GM21390 (cell line): Measurements from ENCODE around the gene TEK.
A peak's percentile ranks its signal among the peaks of the same experiment; 100 is the strongest.
"Not testable (repeated sequence)": the region's sequence is repeated elsewhere in the genome, so short reads cannot be mapped to it uniquely, and the experiment has no call there.

Source experiments
- ATAC-seq: cut with Tn5 transposase; IDR thresholded peaks from one replicate; pipeline ENCODE4 v1.9.1; 2021; ENCODE audit not compliant: unreplicated experiment

TEK gene

DNA sequence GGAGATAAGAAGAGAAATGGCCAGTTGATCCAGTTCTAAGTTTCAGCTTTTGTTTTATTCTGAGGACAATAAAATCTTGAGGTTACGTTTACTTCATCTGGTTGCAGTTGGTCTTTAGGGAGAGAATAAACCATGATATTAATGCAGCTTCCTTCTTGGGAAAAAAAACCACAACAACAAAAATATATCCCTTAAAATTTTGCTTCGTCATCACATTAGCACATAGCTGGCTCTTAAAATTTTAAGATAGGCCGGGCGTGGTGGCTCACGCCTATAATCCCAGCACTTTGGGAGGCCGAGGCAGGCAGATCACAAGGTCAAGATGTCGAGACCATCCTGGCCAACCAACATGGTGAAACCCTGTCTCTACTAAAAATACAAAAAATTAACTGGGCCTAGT, 101.6 kb downstream of the TEK start:
- ATAC-seq: no peak

GRCh38 chr9:27212191-27212590, 103.2 kb downstream of the TEK start:
- ATAC-seq: no peak

DNA sequence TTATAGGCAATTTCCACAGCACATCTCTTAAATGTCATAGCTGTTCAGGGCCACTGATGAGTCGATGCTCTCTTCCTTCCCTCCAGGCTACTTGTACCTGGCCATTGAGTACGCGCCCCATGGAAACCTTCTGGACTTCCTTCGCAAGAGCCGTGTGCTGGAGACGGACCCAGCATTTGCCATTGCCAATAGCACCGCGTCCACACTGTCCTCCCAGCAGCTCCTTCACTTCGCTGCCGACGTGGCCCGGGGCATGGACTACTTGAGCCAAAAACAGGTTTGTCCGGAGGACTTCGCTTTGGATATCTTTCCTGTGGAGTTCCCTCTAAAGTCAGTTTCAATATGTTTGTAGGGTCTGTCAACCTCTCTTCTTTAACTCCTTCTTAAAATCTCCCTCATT, 103.6 kb downstream of the TEK start:
- no peak for ATAC-seq

- ATAC-seq: no peak
These were observed 118.2 kb downstream of the TEK start for GRCh38 chr9:27227192-27227591.

DNA sequence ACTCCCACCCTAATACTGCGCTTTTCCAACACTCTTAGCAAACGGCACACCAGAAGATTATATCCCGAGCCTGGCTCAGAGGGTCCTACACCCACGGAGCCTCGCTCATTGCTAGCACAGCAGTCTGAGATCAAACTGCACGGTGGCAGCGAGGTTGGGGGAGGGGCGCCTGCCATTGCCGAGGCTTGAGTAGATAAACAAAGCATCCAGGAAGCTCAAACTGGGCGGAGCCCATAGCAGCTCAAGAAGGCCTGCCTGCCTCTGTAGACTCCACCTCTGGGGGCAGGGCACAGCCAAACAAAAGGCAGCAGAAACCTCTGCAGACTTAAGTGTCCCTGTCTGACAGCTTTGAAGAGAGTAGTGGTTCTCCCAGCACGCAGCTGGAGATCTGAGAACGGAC, 130.6 kb downstream of the TEK start:
- not testable (repeated sequence) for ATAC-seq

- peak; percentile 92 for ATAC-seq
These were observed 138.7 kb downstream of the TEK start for GRCh38 chr9:27247756-27248155.

DNA sequence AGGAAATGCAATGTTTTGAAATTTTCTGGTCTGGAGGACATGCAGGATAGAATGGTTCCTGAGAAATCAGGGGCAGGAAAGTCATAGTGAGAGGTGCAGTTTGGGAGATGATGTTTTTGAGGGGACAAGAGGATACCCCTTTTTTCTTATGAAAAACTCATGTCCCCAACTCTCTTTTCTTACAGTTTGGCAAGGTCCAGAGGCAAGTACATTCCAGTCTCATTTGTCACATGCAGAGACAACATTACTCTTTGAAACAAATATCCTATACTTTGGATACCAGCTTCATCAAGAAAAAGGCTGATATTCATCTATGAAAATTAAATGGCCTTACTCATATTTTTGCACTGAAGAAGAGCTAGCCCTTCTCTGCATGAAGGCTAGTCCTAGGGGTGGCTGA, 139.7 kb downstream of the TEK start:
- no peak for ATAC-seq

DNA sequence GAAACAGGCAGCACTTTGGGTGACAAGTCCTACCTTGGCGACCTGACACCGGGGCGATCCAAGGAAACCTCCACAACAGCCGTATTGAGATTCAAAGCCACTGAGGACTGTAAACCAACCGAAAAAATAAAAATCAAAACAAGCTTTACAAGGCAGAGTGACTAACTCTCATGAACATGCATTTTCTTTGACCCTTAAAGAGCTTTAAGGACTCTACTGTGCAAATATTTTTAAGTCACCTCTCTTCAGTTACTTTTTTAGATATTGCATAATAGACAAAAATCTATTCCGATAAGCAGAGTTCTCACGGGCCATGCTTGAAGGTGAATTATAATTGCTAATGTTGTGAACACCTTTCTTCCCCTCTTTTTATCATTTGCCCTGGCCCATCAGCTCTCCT, 149.6 kb downstream of the TEK start:
- no peak for ATAC-seq

GRCh38 chr9:27260789-27261516, 151.9 kb downstream of the TEK start:
- ATAC-seq: no peak

DNA sequence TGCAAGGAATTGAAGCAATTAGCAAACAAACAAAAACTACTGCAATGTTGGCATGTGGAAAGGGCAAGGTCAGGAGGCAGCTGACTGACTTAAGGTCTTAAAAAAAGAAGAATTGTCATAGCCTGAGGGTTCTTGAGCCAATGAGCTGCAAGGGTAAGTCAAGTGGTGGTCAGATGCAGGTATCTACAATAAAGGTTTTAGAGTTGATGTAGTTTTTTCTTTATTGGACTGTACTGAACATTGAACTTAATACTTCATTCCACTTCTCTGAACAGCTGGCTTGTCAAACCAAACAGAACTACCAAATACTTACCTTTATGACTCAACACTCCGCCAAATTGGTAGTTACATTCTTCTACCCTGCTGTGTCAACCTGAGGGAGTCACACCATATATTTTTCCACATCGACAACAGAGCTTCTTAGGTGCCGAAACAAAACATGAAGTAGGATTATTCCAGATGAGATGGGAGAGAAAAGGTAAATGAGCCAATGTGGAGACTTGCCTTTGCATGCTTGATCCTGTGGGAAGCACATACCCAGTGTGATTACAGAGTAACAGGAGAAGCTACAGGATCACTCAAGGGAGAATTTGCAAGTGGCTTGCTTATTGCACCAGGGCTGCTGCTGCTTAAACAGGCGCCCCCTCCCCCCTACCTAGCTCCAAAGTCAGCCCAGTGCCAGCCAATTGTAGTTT, 152.6 kb downstream of the TEK start:
- no peak for ATAC-seq

- ATAC-seq: no peak
These were observed 163.1 kb downstream of the TEK start for GRCh38 chr9:27272103-27272502.

GRCh38 chr9:27273186-27273585, 164.2 kb downstream of the TEK start:
- no peak for ATAC-seq

- peak; percentile 56 for ATAC-seq
These were observed 167.4 kb downstream of the TEK start for GRCh38 chr9:27276193-27277030.

DNA sequence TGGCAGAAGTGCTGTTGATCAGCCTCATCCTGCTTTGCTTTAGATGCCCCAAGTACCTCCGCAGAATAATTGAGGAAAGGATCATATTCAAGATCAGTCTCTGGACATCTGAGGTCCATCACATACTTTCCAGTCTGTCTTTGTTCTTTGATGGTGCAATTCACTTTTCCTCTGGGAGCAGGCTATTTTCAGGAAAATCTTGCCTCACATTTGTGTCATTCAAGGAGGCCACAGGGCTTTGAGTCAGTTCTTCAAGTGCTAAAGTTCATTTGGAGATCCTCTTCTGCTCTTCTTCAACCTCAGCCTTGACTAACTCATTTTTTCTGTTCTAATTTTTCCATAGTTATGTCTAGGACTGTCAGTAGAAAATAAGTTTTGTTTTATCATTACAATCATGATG, 169.3 kb downstream of the TEK start:
- no peak for ATAC-seq

DNA sequence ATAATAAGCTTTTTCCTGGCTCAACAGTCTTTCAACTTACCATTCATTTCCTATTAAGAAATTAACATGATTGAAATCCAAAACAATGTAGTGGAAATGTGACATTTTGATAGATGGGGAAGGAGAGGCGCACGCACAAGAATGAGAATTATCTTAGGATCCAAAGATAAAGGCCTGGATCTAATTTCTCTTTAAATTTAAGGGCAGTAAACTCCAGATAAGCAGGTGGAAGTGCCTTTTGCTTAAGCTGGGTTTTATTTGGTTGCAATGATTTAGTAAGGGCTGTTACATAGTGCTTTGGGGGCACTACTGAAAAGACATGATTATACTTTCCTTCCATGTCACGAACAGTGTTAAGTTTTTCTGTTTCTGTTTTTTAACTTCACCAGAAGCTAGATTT, 170.6 kb downstream of the TEK start:
- no peak for ATAC-seq
